Colonic mucosa (tissue), 4 donors: ENCODE results near the gene DGLUCY. TPM values are rescaled to one million over a fixed set of nuclear protein-coding genes. Genes with fewer than 3 reads are reported as not detected.
A peak's percentile ranks its signal among the peaks of the same experiment; 100 is the strongest.
"Not testable (repeated sequence)": the region's sequence is repeated elsewhere in the genome, so short reads cannot be mapped to it uniquely, and the experiment has no call there.

Source experiments
- DNase-seq: peaks from one replicate; pipeline ENCODE4 v3.0.0-alpha.2; 2020
- H3K27ac ChIP-seq: fragments of 200-600 bp; one replicate; pipeline ENCODE4 v1.8.0; 2021
- H3K27me3 ChIP-seq: fragments of 200-600 bp; one replicate; pipeline ENCODE4 v1.8.0; 2021
- H3K36me3 ChIP-seq: fragments of 200-600 bp; one replicate; pipeline ENCODE4 v1.8.0; 2021
- H3K4me1 ChIP-seq: fragments of 200-600 bp; one replicate; pipeline ENCODE4 v1.8.0; 2021; ENCODE audit warnings: mild to moderate bottlenecking
- H3K4me3 ChIP-seq: fragments of 200-600 bp; one replicate; pipeline ENCODE4 v1.8.0; 2021
- H3K9ac ChIP-seq, 2 donors: one replicate each; pipeline ENCODE4 v1.7.0; 2013; ENCODE audit warnings: control low read depth in 2 of 2, low read depth in 2 of 2, low read length in 2 of 2
- H3K9me3 ChIP-seq: fragments of 200-600 bp; one replicate; pipeline ENCODE4 v1.8.0; 2021
- intact Hi-C: fragments of 100-400 bp; cut with DNase I; formaldehyde crosslinking; loops from one replicate; pipeline ENCODE4 v1.14.1; 2022
- total RNA-seq, 2 donors: library from RNA; stranded (reverse); fragmentation: NEBNext Ultra II Directional in 1 of 2; extraction: Animal tissue kit (Norgen Biotek cat#: 25700) in 1 of 2; gene quantifications; one replicate each; pipeline ENCODE4 v1.2.1, GENCODE V29; 2021
- TF ChIP-seq, protein P1 (sequence below): fragments of 200-600 bp; IDR thresholded peaks from one replicate; pipeline ENCODE4 v1.8.0; 2022; ENCODE audit warnings: antibody characterized with exemption, mild to moderate bottlenecking
- donor health status: healthy.
- donor health status: DM: no; HTN: no; CAD: no.
- donor health status: DM: no; HTN: no; CAD: no.

DGLUCY gene
- total RNA-seq, 2 donors from 2014 or later, result 67.3 to 105 TPM

DNA sequence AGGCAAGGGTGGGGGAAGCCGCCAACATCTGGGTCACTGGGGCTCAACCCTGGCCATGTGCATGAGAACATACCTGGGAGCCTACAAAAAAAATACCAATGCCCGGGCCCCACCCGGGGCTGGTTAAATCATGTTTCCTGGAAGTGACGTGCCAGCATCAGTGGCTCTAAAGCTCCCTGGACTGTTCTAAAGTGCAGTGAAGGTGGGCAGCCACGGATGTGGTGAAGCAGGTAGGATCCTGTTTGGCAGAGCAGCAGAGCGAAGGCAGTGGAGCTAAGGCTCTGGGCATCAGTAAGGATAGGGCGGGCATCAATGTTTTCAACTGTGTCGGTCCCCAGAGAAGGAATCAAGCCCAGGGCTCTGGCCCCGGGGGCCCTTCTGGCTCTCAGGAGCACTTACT, 131.2 kb downstream of the DGLUCY start:
- no peak for DNase-seq
- H3K27ac ChIP-seq, result peak overlapping the region; percentile 48
- H3K4me3 ChIP-seq, result no peak overlapping the region
- H3K4me1 ChIP-seq, result no peaks in the 10 kb centered on the region
- intact Hi-C loops, result no loop called here
- no peaks in the 10 kb centered on the region for H3K9me3 ChIP-seq
- peak overlapping the region in 1 of 2 donors; percentile 48 for H3K9ac ChIP-seq
- TF ChIP-seq, protein P1, sequence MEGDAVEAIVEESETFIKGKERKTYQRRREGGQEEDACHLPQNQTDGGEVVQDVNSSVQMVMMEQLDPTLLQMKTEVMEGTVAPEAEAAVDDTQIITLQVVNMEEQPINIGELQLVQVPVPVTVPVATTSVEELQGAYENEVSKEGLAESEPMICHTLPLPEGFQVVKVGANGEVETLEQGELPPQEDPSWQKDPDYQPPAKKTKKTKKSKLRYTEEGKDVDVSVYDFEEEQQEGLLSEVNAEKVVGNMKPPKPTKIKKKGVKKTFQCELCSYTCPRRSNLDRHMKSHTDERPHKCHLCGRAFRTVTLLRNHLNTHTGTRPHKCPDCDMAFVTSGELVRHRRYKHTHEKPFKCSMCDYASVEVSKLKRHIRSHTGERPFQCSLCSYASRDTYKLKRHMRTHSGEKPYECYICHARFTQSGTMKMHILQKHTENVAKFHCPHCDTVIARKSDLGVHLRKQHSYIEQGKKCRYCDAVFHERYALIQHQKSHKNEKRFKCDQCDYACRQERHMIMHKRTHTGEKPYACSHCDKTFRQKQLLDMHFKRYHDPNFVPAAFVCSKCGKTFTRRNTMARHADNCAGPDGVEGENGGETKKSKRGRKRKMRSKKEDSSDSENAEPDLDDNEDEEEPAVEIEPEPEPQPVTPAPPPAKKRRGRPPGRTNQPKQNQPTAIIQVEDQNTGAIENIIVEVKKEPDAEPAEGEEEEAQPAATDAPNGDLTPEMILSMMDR, result no peak
- H3K36me3 ChIP-seq, result no peaks in the 10 kb centered on the region
- H3K27me3 ChIP-seq, result no peaks in the 10 kb centered on the region

DNA sequence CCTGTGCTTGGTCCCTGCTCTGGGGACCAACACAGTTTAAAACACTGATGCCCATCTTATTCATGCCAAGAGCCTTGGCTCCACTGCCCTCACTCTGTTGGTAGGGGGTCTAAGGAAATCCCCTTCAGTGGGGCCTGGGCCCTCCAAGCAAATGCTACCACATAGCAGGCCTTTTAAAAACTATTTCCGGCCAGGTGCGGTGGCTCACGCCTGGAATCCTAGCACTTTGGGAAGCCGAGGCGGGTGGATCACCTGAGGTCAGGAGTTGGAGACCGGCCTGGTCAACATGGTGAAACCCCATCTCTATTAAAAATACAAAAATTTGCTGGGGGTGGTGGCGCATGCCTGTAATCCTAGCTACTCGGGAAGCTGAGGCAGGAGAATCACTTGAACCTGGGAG, 131.7 kb downstream of the DGLUCY start:
- not testable (repeated sequence) for H3K9ac ChIP-seq, H3K36me3 ChIP-seq

DNA sequence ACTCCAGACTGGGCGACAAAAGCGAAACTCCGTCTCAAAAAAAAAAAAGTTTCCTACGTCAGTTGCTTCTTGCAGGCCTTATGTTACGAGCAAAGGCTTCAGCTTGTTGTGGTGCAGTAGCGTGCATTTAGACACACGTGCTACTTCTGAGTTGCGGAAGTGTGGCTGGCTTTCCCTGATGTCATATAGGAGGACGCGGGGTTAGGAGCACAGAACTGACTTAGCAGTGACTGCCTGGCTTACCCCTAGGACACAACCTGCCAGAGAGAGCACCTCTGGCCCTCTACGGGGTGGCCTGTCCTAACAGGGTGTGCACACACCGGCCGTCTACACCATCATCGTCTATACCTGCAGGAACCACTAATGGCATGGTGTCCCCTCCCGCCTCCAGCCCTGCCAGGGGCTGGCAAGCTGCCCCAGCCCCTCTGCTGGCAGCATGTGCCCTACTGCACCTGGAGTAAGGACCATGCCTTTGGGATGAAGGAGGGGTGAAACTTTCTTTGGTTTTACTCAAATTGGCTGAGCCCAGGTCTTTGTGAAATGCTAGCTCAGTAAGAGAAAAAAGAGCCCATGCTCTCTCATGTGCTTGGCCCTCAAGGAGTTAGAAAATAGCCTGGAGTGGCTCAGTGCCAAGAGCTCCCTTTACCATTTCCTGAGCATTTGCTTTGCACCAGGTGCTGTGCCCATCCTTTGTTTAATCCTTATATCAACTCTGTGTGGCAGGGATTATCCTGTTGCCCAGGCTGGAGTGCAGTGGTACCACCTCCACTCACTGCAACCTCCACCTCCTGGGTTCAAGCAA, 132.4 kb downstream of the DGLUCY start:
- TF ChIP-seq, protein P1, result no peak
- H3K9ac ChIP-seq, result no peak overlapping the region
- DNase-seq, result no peak
- H3K4me3 ChIP-seq, result no peak overlapping the region
- H3K36me3 ChIP-seq, result no peaks in the 10 kb centered on the region
- intact Hi-C loops, result no loop called here
- H3K27ac ChIP-seq, result no peak overlapping the region
- H3K27me3 ChIP-seq, result no peaks in the 10 kb centered on the region
- no peaks in the 10 kb centered on the region for H3K9me3 ChIP-seq
- H3K4me1 ChIP-seq, result no peaks in the 10 kb centered on the region

More for the DNA sequence above, 131.7 kb downstream of the DGLUCY start:
- DNase-seq, H3K4me1 ChIP-seq, H3K4me3 ChIP-seq, H3K27me3 ChIP-seq, intact Hi-C loops, H3K9me3 ChIP-seq: not testable (repeated sequence)
- H3K27ac ChIP-seq, result peak overlapping the region; percentile 48

DNA sequence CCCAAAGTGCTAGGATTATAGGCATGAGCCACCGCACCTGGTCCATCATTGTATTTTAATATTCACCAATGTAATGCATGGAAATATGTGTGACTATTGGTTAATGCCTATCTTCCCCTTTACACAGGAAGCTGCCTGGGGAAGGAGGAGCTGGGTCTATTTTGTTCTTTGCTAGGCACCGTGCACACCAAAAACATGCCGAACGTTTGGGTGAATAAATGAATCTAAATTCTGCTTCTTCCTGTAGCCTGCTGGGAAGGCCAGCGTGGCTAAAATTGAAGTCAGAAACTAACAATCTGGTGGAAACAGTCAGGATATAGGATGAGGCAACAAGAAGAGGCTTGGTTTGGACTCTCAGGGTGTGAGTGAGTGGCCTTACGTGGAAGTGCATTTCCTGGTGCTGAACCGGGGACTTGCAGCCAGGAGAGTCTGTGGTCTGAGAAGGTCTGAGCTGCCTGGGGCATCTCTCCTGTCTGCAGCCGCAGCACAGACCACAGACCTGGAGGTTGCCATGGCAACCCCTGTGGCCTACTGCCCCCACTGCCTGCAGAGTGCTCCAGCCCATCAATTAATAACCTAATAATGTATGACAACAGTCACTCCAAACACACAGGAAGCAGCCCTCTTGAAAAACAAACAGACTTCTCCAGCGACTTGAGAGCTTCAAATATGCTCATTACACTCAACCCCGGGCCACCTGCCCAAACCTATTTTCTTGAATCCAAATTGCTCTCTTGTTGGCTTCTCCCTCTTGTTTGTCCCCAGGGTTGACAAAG, 136.2 kb downstream of the DGLUCY start:
- no peak for DNase-seq
- no peaks in the 10 kb centered on the region for H3K4me1 ChIP-seq

DNA sequence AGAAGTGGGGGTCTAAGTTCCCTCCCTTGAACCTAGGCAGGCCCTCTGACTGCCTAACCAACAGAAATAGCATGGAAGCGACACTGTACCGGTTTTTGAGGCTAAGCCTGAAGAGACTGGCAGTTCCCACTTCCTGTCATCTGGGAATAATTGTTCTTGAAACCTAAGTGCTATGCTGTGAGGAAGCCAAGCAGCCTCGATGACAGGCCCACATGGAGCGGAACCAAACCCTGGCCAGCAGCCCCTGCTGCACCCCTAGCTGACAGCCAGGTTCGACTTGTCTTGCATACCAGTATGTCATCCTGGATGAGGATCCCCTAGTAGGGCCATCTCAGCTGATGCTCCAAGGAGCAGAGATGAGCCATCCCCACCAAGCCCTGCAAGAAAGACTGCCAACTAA, 137.0 kb downstream of the DGLUCY start:
- Histone ChIP-seq H3K27ac (peak overlapping the region; percentile 16), H3K4me3 (no peak overlapping the region), H3K36me3 (no peaks in the 10 kb centered on the region), H3K4me1 (no peaks in the 10 kb centered on the region), H3K27me3 (no peaks in the 10 kb centered on the region), H3K9me3 (no peaks in the 10 kb centered on the region), H3K9ac (no peak overlapping the region)
- TF ChIP-seq, protein P1, result no peak
- DNase-seq, result no peak
- intact Hi-C loops, result no loop called here

More for the DNA sequence above, 136.2 kb downstream of the DGLUCY start:
- TF ChIP-seq, protein P1, result no peak
- no peaks in the 10 kb centered on the region for H3K36me3 ChIP-seq
- H3K27me3 ChIP-seq, result no peaks in the 10 kb centered on the region
- H3K4me3 ChIP-seq, result no peak overlapping the region
- H3K9ac ChIP-seq, result no peak overlapping the region
- H3K9me3 ChIP-seq, result no peaks in the 10 kb centered on the region
- peak overlapping the region; percentile 16 for H3K27ac ChIP-seq
- intact Hi-C loops, result no loop called here
